DND-41 (cell line): ENCODE data around the gene DDC.
"Not testable (repeated sequence)": the region's sequence is repeated elsewhere in the genome, so short reads cannot be mapped to it uniquely, and the experiment has no call there.

ENCODE experiments used
- ATAC-seq: fragments of 200-7000 bp; cut with Tn5 transposase; 3 replicates; pipeline ENCODE4 v1.9.1; 2021; ENCODE audit warnings: low read depth; ENCODE audit not compliant: insufficient read depth
- DNase-seq: peaks from one replicate; pipeline ENCODE4 v3.0.0-alpha.2; 2020
- H2AFZ ChIP-seq: 2 replicates; pipeline ENCODE4 v1.6.0; 2012; ENCODE audit warnings: low read depth, low read length
- H3K27ac ChIP-seq: 2 replicates; pipeline ENCODE4 v1.5.1; 2012; ENCODE audit warnings: low read length, inconsistent platforms
- H3K27me3 ChIP-seq: fragments of 200-600 bp; sonication (generic); 2 replicates; pipeline ENCODE4 v1.6.0; 2012; ENCODE audit warnings: low read length, mild to moderate bottlenecking, inconsistent platforms; ENCODE audit not compliant: insufficient read depth, poor library complexity
- H3K36me3 ChIP-seq: 2 replicates; pipeline ENCODE4 v1.5.1; 2012; ENCODE audit warnings: low read length, inconsistent platforms; ENCODE audit not compliant: insufficient read depth
- H3K4me1 ChIP-seq: 2 replicates; pipeline ENCODE4 v1.5.1; 2012; ENCODE audit warnings: mild to moderate bottlenecking, low read length; ENCODE audit not compliant: insufficient read depth
- H3K4me2 ChIP-seq: 2 replicates; pipeline ENCODE4 v1.6.0; 2012; ENCODE audit warnings: mild to moderate bottlenecking, moderate library complexity, low read length, inconsistent platforms; ENCODE audit not compliant: insufficient read depth
- H3K4me3 ChIP-seq, 2 experiments: fragments of 200-600 bp in 1 of 2; shearing (Covaris generic) in 1 of 2; 2 replicates each; pipeline ENCODE4 v1.5.1; 2012 to 2016; ENCODE audit warnings: inconsistent platforms in 2 of 2, low read length in 2 of 2, mild to moderate bottlenecking in 2 of 2, low read depth in 1 of 2, moderate library complexity in 1 of 2
- H3K79me2 ChIP-seq: 2 replicates; pipeline ENCODE4 v1.6.0; 2012; ENCODE audit warnings: low read length, inconsistent platforms; ENCODE audit not compliant: insufficient read depth
- H3K9ac ChIP-seq: 2 replicates; pipeline ENCODE4 v1.6.0; 2012; ENCODE audit warnings: low read depth, mild to moderate bottlenecking, inconsistent platforms, low read length, moderate library complexity
- H3K9me3 ChIP-seq: 2 replicates; pipeline ENCODE4 v1.5.1; 2012; ENCODE audit warnings: low read length, moderate library complexity, mild to moderate bottlenecking, inconsistent platforms; ENCODE audit not compliant: insufficient read depth, severe bottlenecking
- H4K20me1 ChIP-seq: 2 replicates; pipeline ENCODE4 v1.6.0; 2012; ENCODE audit warnings: low read length; ENCODE audit not compliant: insufficient read depth
- CTCF ChIP-seq: IDR thresholded peaks from 2 replicates; pipeline ENCODE4 v1.5.1; 2012; ENCODE audit warnings: borderline replicate concordance, low read length, moderate library complexity, mild to moderate bottlenecking; ENCODE audit not compliant: poor library complexity, severe bottlenecking; ENCODE audit errors: extremely low read depth
- EZH2 ChIP-seq: IDR thresholded peaks from 3 replicates; pipeline ENCODE4 v1.6.1; 2012; ENCODE audit warnings: borderline replicate concordance, low read depth, mild to moderate bottlenecking, moderate library complexity, low read length, inconsistent platforms; ENCODE audit not compliant: severe bottlenecking

Gene DDC

GRCh38 chr7:50466815-50467585 is 98.2 kb downstream of the DDC start:
- Histone ChIP-seq H3K9ac (peak overlapping the region; percentile 27; the same call in 1 of the 2 replicates), H3K79me2 (no peaks in the 10 kb centered on the region), H3K4me3 (no peak overlapping the region), H3K27ac (no peak overlapping the region), H2AFZ (peak overlapping the region; percentile 90; the same call in 1 of the 2 replicates), H3K36me3 (no peaks in the 10 kb centered on the region), H3K27me3 (no peaks in the 10 kb centered on the region), H3K4me1 (peaks cover 12% of the 10 kb centered on the region), H3K9me3 (no peaks in the 10 kb centered on the region), H4K20me1 (no peaks in the 10 kb centered on the region), H3K4me2 (no peak overlapping the region)
- DNase-seq (no peak), ATAC-seq (no peak)
- TF ChIP-seq EZH2 = no peak

GRCh38 chr7:50463035-50463434 is 102.2 kb downstream of the DDC start:
- no peaks in the 10 kb centered on the region for H3K36me3 ChIP-seq
- TF ChIP-seq CTCF (no peak), EZH2 (no peak)
- ATAC-seq (no peak), DNase-seq (no peak)
- no peak overlapping the region for H3K9ac ChIP-seq
- no peak overlapping the region for H3K4me2 ChIP-seq
- no peaks in the 10 kb centered on the region for H3K27me3 ChIP-seq
- no peaks in the 10 kb centered on the region for H4K20me1 ChIP-seq
- H3K4me3 ChIP-seq = no peak overlapping the region
- H3K79me2 ChIP-seq = no peaks in the 10 kb centered on the region
- no peak overlapping the region for H2AFZ ChIP-seq
- H3K4me1 ChIP-seq = peaks cover 7% of the 10 kb centered on the region
- no peak overlapping the region for H3K27ac ChIP-seq
- no peaks in the 10 kb centered on the region for H3K9me3 ChIP-seq

- Histone ChIP-seq H3K9me3 (no peaks in the 10 kb centered on the region), H3K9ac (no peak overlapping the region), H2AFZ (no peak overlapping the region), H3K4me3 (no peak overlapping the region), H3K4me2 (no peak overlapping the region), H3K79me2 (no peaks in the 10 kb centered on the region), H3K36me3 (no peaks in the 10 kb centered on the region), H4K20me1 (no peaks in the 10 kb centered on the region), H3K27ac (no peak overlapping the region), H3K4me1 (peaks cover under 1% of the 10 kb centered on the region), H3K27me3 (no peaks in the 10 kb centered on the region)
- no peak for DNase-seq
- TF ChIP-seq CTCF = no peak
- no peak for TF ChIP-seq EZH2
- no peak for ATAC-seq
Observed at GRCh38 chr7:50462361-50462760, 102.8 kb downstream of the DDC start.

GRCh38 chr7:50461695-50462094 is 103.5 kb downstream of the DDC start:
- Histone ChIP-seq H3K4me2 (no peak overlapping the region), H3K36me3 (no peaks in the 10 kb centered on the region), H3K9ac (no peak overlapping the region), H2AFZ (no peak overlapping the region), H4K20me1 (no peaks in the 10 kb centered on the region), H3K27ac (no peak overlapping the region), H3K4me3 (no peak overlapping the region), H3K9me3 (no peaks in the 10 kb centered on the region), H3K27me3 (no peaks in the 10 kb centered on the region), H3K4me1 (no peaks in the 10 kb centered on the region), H3K79me2 (no peaks in the 10 kb centered on the region)
- no peak for DNase-seq
- no peak for ATAC-seq
- no peak for TF ChIP-seq CTCF
- TF ChIP-seq EZH2 = no peak

- not testable (repeated sequence) for ATAC-seq, DNase-seq, H3K27ac ChIP-seq, H2AFZ ChIP-seq, H4K20me1 ChIP-seq, H3K9me3 ChIP-seq, H3K4me3 ChIP-seq, H3K9ac ChIP-seq, H3K4me1 ChIP-seq, H3K27me3 ChIP-seq, H3K79me2 ChIP-seq, H3K4me2 ChIP-seq, H3K36me3 ChIP-seq
Observed at GRCh38 chr7:50459183-50459582, 106.0 kb downstream of the DDC start.

GRCh38 chr7:50458651-50459050 is 106.6 kb downstream of the DDC start:
- H3K36me3 ChIP-seq = not testable (repeated sequence)

More at GRCh38 chr7:50458651-50459050, 106.6 kb downstream of the DDC start:
- DNase-seq, H3K4me2 ChIP-seq, H4K20me1 ChIP-seq, H3K79me2 ChIP-seq, H3K9ac ChIP-seq, H3K9me3 ChIP-seq, H2AFZ ChIP-seq, H3K4me1 ChIP-seq, H3K4me3 ChIP-seq, ATAC-seq, H3K27ac ChIP-seq, H3K27me3 ChIP-seq: not testable (repeated sequence)
